NCI-H82 (cell line): ENCODE measurements around the gene SIRPA.
A peak's percentile ranks its signal among the peaks of the same experiment; 100 is the strongest.

Experiments used
- DNase-seq: peaks from one replicate; lab custom pipeline; 2025; lab: John Stamatoyannopoulos, UW

SIRPA gene

GRCh38 chr20:1950836-1951235, 55.6 kb downstream of the SIRPA start:
- no peak for DNase-seq

DNA sequence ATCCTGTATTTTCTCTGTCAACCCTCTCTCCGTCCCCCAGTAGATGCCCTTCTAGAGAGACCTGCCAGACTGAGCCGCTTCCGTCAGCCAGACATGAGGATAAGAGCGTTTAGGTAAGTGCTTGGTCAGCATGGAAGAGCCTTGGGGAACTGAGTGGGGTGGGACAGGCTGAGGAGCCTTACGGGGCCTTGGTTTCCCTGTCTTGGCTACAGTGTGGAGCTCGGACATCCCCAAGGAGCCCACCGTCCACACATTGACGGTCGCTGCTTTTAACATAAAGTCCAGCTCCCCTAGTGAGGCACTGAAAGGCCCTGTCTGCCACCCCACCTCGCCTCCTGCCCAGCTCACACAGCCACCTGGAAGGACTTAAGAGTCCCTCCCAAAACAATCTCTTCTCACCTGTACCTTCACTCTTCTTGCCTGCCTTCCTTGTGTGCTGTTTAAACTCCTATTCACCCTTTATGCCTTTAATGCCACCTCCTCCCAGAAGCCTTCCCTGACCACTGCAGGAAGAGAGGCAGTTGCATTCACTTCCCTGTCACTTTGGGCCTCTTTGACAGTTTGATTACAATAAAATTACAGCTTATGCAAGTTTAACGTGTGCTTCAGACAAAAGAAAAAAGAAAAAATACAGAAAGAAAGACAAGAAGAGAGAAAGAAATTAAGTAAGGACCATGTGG, 56.4 kb downstream of the SIRPA start:
- DNase-seq = no peak

DNA sequence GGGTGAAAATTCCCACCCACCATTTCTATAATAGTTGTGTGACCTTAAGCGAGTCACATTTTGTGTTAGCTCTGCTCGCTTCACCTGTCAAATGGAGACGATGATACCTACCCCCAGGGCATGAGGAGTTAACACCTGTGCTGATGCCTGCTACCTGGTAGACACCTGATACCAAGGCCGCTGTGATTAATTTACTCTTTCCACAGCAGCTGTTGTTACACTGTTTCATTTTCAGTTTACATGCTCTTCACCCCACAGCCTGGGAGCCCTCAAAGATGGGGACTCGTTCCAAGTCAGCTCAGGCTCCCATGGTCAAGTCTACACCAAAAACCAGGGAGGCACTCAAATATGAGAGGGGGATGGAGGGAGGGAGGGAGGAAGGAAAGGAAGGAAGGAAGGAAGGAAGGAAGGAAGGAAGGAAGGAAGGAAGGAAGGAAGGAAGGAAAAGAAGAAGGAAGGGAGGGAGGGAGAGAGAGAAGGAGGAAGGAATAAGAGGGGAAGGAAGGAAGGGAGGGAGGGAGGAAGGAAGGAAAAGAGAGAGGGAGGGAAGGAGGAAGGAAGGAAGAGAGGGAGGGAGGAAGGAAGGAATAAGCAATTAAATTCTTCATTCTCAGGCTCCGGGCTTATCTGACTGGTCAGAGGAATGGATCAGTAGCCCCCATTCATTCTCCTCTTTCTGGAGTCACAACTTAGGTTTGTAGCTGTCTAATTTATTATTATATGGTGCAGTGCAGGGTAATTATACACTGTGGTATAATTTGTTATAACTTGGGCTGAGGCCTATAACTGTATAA, 57.7 kb downstream of the SIRPA start:
- no peak for DNase-seq

DNA sequence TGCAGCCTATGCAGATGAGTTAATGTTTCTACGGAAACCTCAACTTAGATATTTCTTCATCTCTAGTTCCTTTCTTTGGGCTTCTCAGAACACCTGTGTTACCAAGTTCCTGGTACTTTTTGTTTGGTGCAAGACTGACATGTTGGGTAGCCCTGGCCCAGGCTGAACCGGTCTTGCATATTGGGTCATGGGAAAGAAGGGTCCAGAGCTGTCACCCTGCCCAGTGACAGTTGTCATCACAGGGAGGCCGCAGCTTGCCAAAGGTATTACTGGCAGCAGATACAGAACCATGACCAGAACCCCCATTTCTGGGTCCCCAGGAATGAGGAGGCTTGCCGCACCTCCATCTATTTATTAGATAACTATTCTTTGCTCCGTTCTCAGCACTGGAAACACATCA, 58.4 kb downstream of the SIRPA start:
- no peak for DNase-seq

GRCh38 chr20:1955217-1955616, 60.0 kb downstream of the SIRPA start:
- no peak for DNase-seq

GRCh38 chr20:1958426-1958825, 63.2 kb downstream of the SIRPA start:
- no peak for DNase-seq

DNA sequence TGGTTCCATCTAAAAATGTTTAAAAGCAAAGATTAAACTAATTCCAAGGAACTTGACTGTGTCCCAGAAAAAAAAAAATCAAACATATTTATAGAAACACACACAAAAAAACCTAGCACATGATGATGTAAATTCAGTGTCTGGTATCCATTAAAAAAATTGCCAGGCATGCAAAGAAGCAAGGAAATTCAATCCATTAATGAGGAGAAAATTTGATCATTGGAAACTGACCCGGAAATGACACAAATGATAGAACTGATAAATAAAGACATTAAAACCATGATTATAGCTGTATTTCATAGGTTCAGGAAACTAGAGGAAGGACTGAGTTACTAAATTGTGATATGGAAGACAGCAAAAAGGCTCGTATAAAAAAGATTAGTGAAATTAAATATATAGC, 63.9 kb downstream of the SIRPA start:
- no peak for DNase-seq

GRCh38 chr20:1961374-1961773, 66.2 kb downstream of the SIRPA start:
- DNase-seq = no peak

- DNase-seq = no peak
These were observed 68.9 kb downstream of the SIRPA start for GRCh38 chr20:1964061-1964460.

- DNase-seq = peak; percentile 49
These were observed 69.6 kb downstream of the SIRPA start for GRCh38 chr20:1964659-1965405.

GRCh38 chr20:1965520-1966351, 70.5 kb downstream of the SIRPA start:
- DNase-seq = peak; percentile 85

DNA sequence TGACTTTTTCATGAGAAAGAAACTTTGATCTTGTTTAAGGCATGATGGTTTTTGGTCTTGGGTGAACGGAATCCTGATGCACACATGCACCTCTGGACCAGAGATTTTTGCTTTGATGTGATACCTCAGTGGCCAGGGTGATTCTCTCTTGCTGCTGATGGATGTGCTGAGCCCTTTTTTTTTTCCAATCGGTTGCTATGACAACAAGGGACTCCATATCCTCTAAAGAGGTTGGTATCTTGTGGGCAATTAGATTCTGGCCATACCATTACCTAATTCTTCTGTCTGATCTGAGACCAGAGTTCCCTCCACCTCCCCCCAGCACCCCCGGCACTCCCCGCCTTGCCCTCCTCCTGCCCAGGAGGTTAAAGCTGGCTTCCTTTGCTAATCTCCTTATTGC, 73.8 kb downstream of the SIRPA start:
- no peak for DNase-seq

DNA sequence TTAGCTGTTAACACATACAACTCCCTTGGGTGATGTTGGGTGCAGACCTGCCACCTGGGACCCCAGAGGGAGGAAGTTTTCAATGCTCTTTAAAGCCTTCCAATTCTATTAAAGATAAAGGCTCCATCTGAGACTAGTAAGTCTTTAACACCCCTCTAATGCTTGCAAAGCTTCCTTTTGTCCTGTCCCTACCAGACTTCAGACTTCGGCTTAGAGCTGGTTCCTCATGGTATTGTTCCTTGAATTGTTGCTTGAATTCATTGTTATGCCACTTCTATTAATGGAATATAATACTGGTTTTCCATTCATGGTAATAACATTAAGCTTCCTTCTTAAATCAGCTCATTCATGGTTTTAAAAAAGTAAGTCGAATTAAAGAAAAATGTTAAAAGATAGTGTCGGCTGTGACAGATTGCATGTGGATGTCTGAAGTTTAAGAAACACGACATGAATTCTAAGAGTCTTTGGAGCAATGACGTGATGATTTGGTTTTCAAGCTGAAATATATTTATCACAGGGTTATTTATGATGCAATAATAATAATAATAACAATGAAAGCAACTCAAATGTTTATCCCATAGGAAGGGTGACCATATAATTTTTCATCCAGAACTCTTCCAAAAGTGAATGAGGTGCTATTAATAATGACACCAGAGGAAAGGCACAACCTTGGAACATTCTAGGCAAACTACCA, 76.8 kb downstream of the SIRPA start:
- DNase-seq = no peak

DNA sequence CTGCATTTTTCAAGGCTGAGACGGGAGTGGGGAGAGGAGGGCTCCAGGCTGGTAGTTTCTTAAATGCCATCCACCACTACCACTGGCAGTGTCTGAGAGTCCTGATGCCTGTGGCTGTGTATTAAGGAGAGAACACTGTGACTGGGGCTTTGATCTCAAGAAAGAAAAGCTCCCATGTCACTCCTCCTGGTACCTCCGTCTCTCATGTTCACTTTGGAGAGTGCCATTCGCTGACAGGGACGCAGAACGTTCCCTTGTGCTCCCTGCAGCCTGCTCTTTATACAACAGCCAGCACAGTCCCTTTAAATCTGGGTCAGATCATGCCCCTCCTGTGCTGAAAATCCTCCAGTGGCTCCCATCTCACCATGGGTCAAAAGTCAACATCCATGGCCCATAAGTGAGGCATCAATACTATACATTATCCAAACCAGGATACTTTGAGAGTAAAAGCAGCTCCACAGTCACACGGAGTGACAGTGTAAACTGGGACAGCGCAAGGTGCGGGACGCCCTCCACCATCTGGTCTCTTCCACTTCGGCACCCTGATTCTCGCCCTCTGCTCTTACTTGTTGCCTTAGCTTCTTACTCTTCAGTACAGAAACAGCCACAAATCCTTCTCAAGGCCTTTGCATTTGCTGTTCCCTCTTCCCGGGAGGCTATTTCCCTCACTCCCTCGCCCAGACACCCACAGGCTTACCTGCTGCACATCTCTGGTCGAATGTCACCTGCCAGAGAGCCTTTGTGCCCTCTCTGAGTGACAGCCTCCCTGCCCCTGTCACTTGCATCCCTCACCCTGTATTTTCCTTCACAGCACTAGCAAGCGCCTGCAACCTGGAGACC, 78.6 kb downstream of the SIRPA start:
- no peak for DNase-seq

GRCh38 chr20:1975291-1975690, 80.1 kb downstream of the SIRPA start:
- DNase-seq = no peak

DNA sequence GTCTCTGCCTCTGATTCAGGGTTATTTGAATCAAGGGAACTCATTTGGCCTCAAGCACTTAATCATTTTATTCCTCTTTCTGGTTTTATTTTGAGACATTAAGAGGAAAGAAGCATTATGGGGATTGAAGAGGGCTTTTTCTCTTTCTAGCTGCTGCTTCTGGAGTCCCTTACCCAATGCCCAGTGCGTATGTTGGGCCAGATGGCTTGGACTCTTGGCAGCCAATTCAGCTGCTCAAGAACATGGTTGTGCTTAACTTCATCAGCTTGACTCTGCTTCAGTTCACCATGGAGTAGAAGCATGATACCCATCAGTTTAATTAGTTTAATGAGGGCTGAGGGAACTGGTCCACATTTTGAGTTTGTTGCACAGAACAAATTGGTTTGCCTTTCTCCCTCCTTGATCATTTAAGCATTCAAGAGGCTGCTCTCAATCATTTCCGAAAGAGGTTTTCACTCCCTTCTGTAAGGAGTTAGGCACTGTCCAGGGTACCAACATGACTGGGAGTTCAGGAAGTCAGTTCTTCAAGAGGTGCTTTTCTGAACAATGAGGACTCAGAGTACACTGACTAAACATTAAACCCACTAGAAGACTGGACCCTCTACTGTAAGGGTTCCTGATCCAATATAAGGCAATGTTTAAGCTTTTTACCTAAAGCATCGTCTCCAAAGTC, 84.0 kb downstream of the SIRPA start:
- no peak for DNase-seq

DNA sequence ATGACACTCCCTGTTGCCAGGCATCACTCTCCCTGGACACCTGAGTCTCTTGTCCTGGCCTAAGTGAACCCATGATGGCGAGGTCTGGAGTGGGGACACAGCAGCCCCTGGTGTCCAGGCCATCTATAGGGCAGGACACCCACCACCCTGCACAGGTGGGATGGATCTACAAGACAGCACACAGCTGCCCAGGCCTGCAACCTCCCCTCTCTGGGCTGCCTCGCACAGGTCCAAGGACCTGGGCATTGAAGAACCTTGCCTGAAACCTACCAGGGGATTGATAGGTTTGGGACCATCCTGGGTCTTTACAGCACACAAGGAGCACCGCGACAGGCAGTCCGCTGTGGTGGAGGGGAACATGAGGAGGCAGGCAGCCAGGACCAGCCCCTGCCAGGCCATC, 87.5 kb downstream of the SIRPA start:
- DNase-seq = no peak

GRCh38 chr20:1983301-1983700, 88.1 kb downstream of the SIRPA start:
- no peak for DNase-seq

- DNase-seq = no peak
These were observed 92.6 kb downstream of the SIRPA start for GRCh38 chr20:1987826-1988225.
